GM23338 (cell line): ENCODE data around the gene NDUFAF8. TPM values are rescaled to one million over a fixed set of nuclear protein-coding genes. Genes with fewer than 3 reads are reported as not detected.

ENCODE experiments used
- ATAC-seq: fragments of 200-7000 bp; cut with Tn5 transposase; 3 replicates; pipeline ENCODE4 v1.9.1; 2020
- DNase-seq: peaks from one replicate; pipeline ENCODE4 v3.0.0-alpha.2; 2015; ENCODE audit warnings: low spot score
- H2AFZ ChIP-seq: fragments of 200-600 bp; sonication (generic); 2 replicates; pipeline ENCODE4 v1.8.0; 2016; ENCODE audit warnings: antibody characterized with exemption, mild to moderate bottlenecking, moderate library complexity
- H3F3A ChIP-seq: fragments of 200-600 bp; sonication (generic); replicated peaks from 2 replicates; pipeline ENCODE4 v1.8.0; 2017; ENCODE audit warnings: antibody characterized with exemption, mixed run types, low read depth
- H3K27ac ChIP-seq: fragments of 200-600 bp; sonication (generic); 2 replicates; pipeline ENCODE4 v1.6.1; 2016; ENCODE audit warnings: low read depth
- H3K27me3 ChIP-seq: fragments of 200-600 bp; sonication (generic); 2 replicates; pipeline ENCODE4 v1.8.0; 2016; ENCODE audit warnings: mild to moderate bottlenecking, mixed run types, moderate library complexity; ENCODE audit not compliant: insufficient read depth
- H3K36me3 ChIP-seq: fragments of 200-600 bp; sonication (generic); 2 replicates; pipeline ENCODE4 v1.8.0; 2016; ENCODE audit warnings: mild to moderate bottlenecking; ENCODE audit not compliant: insufficient read depth
- H3K4me1 ChIP-seq: fragments of 200-600 bp; sonication (generic); 2 replicates; pipeline ENCODE4 v1.8.0; 2016; ENCODE audit warnings: mild to moderate bottlenecking, moderate library complexity; ENCODE audit not compliant: insufficient read depth
- H3K4me2 ChIP-seq: fragments of 200-600 bp; sonication (generic); 2 replicates; pipeline ENCODE4 v1.7.1; 2017; ENCODE audit warnings: mixed run types
- H3K4me3 ChIP-seq: fragments of 200-600 bp; sonication (generic); 2 replicates; pipeline ENCODE4 v1.6.1; 2016; ENCODE audit warnings: mixed run types
- H3K79me2 ChIP-seq: fragments of 200-600 bp; sonication (generic); replicated peaks from 2 replicates; pipeline ENCODE4 v1.8.0; 2017; ENCODE audit warnings: mild to moderate bottlenecking; ENCODE audit not compliant: insufficient read depth
- H3K9me2 ChIP-seq: fragments of 200-600 bp; sonication (generic); 2 replicates; pipeline ENCODE4 v1.8.0; 2017; ENCODE audit not compliant: insufficient read depth
- H4K20me1 ChIP-seq: fragments of 200-600 bp; sonication (generic); replicated peaks from 2 replicates; pipeline ENCODE4 v1.8.0; 2017; ENCODE audit warnings: mild to moderate bottlenecking; ENCODE audit not compliant: insufficient read depth
- H3K27ac Mint-ChIP-seq: 2 replicates; pipeline ENCODE4 v1.8.0; 2020; ENCODE audit warnings: inconsistent platforms, mild to moderate bottlenecking, moderate library complexity, mixed read lengths
- H3K27me3 Mint-ChIP-seq: 3 replicates; pipeline ENCODE4 v1.8.0; 2022; ENCODE audit warnings: low read depth, mild to moderate bottlenecking, moderate library complexity, mixed read lengths, inconsistent platforms; ENCODE audit not compliant: insufficient read depth, poor library complexity
- H3K36me3 Mint-ChIP-seq: 3 replicates; pipeline ENCODE4 v1.8.0; 2021; ENCODE audit warnings: low read depth, mild to moderate bottlenecking, inconsistent platforms, moderate library complexity, mixed read lengths
- H3K4me1 Mint-ChIP-seq: 3 replicates; pipeline ENCODE4 v1.8.0; 2020; ENCODE audit warnings: mild to moderate bottlenecking, inconsistent platforms, mixed read lengths
- H3K4me3 Mint-ChIP-seq: 3 replicates; pipeline ENCODE4 v1.8.0; 2021; ENCODE audit warnings: moderate library complexity, mild to moderate bottlenecking, inconsistent platforms, mixed read lengths
- H3K9me3 Mint-ChIP-seq: 3 replicates; pipeline ENCODE4 v1.8.0; 2020; ENCODE audit warnings: moderate library complexity, mild to moderate bottlenecking, inconsistent platforms, mixed read lengths
- CREB1 ChIP-seq: fragments of 250-450 bp; sonication (Bioruptor Pico); IDR thresholded peaks from 2 replicates; pipeline ENCODE4 v1.5.0; 2020; ENCODE audit warnings: low read depth, mild to moderate bottlenecking, moderate library complexity
- JUNB ChIP-seq: IDR thresholded peaks from one replicate; pipeline ENCODE4 v1.6.1; 2016; ENCODE audit warnings: antibody characterized with exemption; ENCODE audit not compliant: unreplicated experiment
- NANOG ChIP-seq: IDR thresholded peaks from 2 replicates; pipeline ENCODE4 v1.6.1; 2016; ENCODE audit warnings: antibody characterized with exemption, borderline replicate concordance
- POLR2AphosphoS5 ChIP-seq: IDR thresholded peaks from 2 replicates; pipeline ENCODE4 v1.6.1; 2016; ENCODE audit warnings: antibody characterized with exemption, low read depth
- REST ChIP-seq: IDR thresholded peaks from one replicate; pipeline ENCODE4 v1.6.1; 2018; ENCODE audit warnings: antibody characterized with exemption; ENCODE audit not compliant: unreplicated experiment
- ZNF114 ChIP-seq: fragments of 250-450 bp; sonication (Bioruptor Pico); IDR thresholded peaks from 2 replicates; pipeline ENCODE4 v1.5.0; 2020; ENCODE audit warnings: mild to moderate bottlenecking, moderate library complexity
- ZNF331 ChIP-seq: fragments of 250-450 bp; sonication (Bioruptor Pico); IDR thresholded peaks from 2 replicates; pipeline ENCODE4 v1.5.0; 2020; ENCODE audit warnings: low read depth, mild to moderate bottlenecking, moderate library complexity
- polyA plus RNA-seq: library from polyadenylated mRNA; unstranded; fragments of >200 nt; fragmentation: Nextera tagmentation; extraction: Ambion mirVana; gene quantifications from 2 replicates; pipeline ENCODE4 v1.2.1, GENCODE V29; 2016
- total RNA-seq: library from RNA; depleted of rRNA; stranded (reverse); fragments of >200 nt; shearing (Covaris generic); gene quantifications from 2 replicates; pipeline ENCODE4 v1.2.3, GENCODE V29; 2014
- TF ChIP-seq, protein P1 (sequence below): IDR thresholded peaks from 2 replicates; pipeline ENCODE4 v1.6.1; 2016; ENCODE audit warnings: antibody characterized with exemption
- TF ChIP-seq, protein P2 (sequence below), 2 experiments: fragments of 200-600 bp in 1 of 2; sonication (generic) in 1 of 2; conservative IDR thresholded peaks; 2 replicates each; pipeline versions ENCODE4 v1.5.1 to v1.6.1; 2016 to 2017; ENCODE audit warnings: antibody characterized with exemption in 2 of 2, low read depth in 2 of 2, mild to moderate bottlenecking in 2 of 2, moderate library complexity in 1 of 2

Gene NDUFAF8
- total and polyA plus RNA-seq, 2 experiments from 2014 or later = 21.5 to 156 TPM

DNA sequence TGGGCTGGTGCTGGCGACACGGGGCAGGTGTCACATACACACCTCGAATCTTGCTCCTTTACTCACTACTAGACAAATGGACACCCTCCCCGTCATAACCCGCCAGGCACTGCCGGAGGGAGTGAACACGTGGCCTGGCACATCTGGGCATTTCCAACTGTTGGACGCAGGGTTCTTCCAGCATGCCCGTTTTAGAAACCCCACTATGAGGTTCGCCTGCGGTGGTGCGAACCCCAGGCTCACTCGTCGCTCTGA, 9.5 kb upstream of the NDUFAF8 start (continued):
- TF ChIP-seq, protein P1, sequence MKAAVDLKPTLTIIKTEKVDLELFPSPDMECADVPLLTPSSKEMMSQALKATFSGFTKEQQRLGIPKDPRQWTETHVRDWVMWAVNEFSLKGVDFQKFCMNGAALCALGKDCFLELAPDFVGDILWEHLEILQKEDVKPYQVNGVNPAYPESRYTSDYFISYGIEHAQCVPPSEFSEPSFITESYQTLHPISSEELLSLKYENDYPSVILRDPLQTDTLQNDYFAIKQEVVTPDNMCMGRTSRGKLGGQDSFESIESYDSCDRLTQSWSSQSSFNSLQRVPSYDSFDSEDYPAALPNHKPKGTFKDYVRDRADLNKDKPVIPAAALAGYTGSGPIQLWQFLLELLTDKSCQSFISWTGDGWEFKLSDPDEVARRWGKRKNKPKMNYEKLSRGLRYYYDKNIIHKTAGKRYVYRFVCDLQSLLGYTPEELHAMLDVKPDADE = no peak
- no peak for TF ChIP-seq NANOG
- no peak for TF ChIP-seq REST
- TF ChIP-seq ZNF114 (CRISPR knock-in tag) = no peak
- no peak for TF ChIP-seq CREB1 (CRISPR knock-in tag)
- TF ChIP-seq, protein P2, sequence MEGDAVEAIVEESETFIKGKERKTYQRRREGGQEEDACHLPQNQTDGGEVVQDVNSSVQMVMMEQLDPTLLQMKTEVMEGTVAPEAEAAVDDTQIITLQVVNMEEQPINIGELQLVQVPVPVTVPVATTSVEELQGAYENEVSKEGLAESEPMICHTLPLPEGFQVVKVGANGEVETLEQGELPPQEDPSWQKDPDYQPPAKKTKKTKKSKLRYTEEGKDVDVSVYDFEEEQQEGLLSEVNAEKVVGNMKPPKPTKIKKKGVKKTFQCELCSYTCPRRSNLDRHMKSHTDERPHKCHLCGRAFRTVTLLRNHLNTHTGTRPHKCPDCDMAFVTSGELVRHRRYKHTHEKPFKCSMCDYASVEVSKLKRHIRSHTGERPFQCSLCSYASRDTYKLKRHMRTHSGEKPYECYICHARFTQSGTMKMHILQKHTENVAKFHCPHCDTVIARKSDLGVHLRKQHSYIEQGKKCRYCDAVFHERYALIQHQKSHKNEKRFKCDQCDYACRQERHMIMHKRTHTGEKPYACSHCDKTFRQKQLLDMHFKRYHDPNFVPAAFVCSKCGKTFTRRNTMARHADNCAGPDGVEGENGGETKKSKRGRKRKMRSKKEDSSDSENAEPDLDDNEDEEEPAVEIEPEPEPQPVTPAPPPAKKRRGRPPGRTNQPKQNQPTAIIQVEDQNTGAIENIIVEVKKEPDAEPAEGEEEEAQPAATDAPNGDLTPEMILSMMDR (conservative IDR thresholded peaks at IDR 0.05; ENCODE audit: low read depth in 2 of 2) = no peak
- no peak for TF ChIP-seq ZNF331 (CRISPR knock-in tag)
- no peak for TF ChIP-seq POLR2AphosphoS5
- TF ChIP-seq JUNB = no peak

GRCh38 chr17:81230043-81230820, 8.9 kb upstream of the NDUFAF8 start:
- no peaks in the 10 kb centered on the region for H4K20me1 ChIP-seq
- ATAC-seq (peak; percentile 83), DNase-seq (peak; percentile 50)
- no peaks in the 10 kb centered on the region; the same call in 2 of the 3 replicates for H3K4me1 Mint-ChIP-seq
- H3K36me3 ChIP-seq = no peaks in the 10 kb centered on the region
- no peak overlapping the region for H3K27ac Mint-ChIP-seq
- H3K27me3 ChIP-seq = no peaks in the 10 kb centered on the region
- H3K27ac ChIP-seq = no peak overlapping the region
- H3F3A ChIP-seq = no peaks in the 10 kb centered on the region
- H3K79me2 ChIP-seq = no peaks in the 10 kb centered on the region
- no peak overlapping the region for H2AFZ ChIP-seq
- H3K27me3 Mint-ChIP-seq = peaks cover 6% of the 10 kb centered on the region
- H3K9me2 ChIP-seq = no peaks in the 10 kb centered on the region
- no peak overlapping the region for H3K4me2 ChIP-seq
- no peaks in the 10 kb centered on the region for H3K4me1 ChIP-seq
- H3K4me3 Mint-ChIP-seq = no peak overlapping the region
- H3K36me3 Mint-ChIP-seq = peaks cover 15% of the 10 kb centered on the region
- no peaks in the 10 kb centered on the region for H3K9me3 Mint-ChIP-seq
- no peak overlapping the region for H3K4me3 ChIP-seq
- TF ChIP-seq, protein P2 (conservative IDR thresholded peaks at IDR 0.05; ENCODE audit: low read depth in 2 of 2) = peak; percentile 38 to 76; a peak in 3 of 4 replicates
- TF ChIP-seq NANOG (no peak), JUNB (no peak)
